ENCODE data around the gene OR10C1. TPM values are rescaled to one million over a fixed set of nuclear protein-coding genes. Genes with fewer than 3 reads are reported as not detected.

The OR10C1 gene
- total RNA-seq, 4 donors from 2014 or later = not detected

- TF ChIP-seq, protein P1, sequence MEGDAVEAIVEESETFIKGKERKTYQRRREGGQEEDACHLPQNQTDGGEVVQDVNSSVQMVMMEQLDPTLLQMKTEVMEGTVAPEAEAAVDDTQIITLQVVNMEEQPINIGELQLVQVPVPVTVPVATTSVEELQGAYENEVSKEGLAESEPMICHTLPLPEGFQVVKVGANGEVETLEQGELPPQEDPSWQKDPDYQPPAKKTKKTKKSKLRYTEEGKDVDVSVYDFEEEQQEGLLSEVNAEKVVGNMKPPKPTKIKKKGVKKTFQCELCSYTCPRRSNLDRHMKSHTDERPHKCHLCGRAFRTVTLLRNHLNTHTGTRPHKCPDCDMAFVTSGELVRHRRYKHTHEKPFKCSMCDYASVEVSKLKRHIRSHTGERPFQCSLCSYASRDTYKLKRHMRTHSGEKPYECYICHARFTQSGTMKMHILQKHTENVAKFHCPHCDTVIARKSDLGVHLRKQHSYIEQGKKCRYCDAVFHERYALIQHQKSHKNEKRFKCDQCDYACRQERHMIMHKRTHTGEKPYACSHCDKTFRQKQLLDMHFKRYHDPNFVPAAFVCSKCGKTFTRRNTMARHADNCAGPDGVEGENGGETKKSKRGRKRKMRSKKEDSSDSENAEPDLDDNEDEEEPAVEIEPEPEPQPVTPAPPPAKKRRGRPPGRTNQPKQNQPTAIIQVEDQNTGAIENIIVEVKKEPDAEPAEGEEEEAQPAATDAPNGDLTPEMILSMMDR (IDR thresholded peaks at IDR 0.05) = no peak
- ATAC-seq (ENCODE audit: low FRiP score) (no peak), DNase-seq (ENCODE audit: low spot score) (no peak)
Observed at GRCh38 chr6:29456971-29457370, 17.9 kb downstream of the OR10C1 start, which contains the start of the genes OR11A1 and OR2H1. Gene OR11A1 (minus strand): TSS chr6:29457071. CDS start chr6:29427641, 29,430 bp downstream. Gene OR2H1 (plus strand): TSS chr6:29457155. CDS start chr6:29461770, 4,615 bp downstream.

DNA sequence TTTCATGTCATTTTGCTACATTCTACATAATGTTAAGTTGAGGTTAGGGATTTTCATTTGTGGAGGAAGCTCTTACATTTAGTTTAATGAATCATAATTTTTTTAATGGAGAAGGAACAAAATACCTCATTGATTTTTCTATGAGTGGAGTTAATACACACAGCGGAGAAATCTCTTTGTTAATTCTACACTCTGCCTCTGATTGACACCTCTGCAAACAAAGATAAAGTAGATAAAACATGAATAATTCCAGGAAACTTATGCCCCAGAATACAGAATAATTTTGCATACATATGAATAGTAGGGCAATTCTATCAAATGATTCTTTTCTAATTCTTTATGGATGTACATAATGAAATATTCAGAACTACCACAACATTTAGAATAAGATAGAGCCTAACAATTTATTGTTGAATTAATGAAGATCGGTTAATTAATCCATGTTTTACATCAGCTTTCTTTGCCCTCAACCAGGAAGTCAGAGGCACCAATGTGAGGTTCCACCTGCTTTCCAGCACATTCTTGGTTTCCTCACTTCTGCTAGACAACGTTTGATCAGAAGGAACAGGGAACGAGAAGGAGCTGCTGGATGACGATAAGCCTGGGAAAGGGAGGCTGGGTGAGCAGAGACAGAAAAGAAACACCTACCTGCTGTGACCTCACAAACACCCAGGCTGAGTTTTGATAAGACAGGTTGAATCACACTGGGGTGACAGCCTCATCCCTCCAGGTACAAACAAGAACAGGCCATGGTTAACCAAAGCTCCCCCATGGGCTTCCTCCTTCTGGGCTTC lies 22.1 kb downstream of the OR10C1 start:
- TF ChIP-seq, protein P1 (IDR thresholded peaks at IDR 0.05) = no peak
- ATAC-seq (ENCODE audit: low FRiP score) (no peak), DNase-seq (ENCODE audit: low spot score) (no peak)

GRCh38 chr6:29462022-29462421 lies 22.9 kb downstream of the OR10C1 start:
- TF ChIP-seq, protein P1 (IDR thresholded peaks at IDR 0.05) = no peak
- no peak for ATAC-seq (ENCODE audit: low FRiP score)
- no peak for DNase-seq (ENCODE audit: low spot score)

DNA sequence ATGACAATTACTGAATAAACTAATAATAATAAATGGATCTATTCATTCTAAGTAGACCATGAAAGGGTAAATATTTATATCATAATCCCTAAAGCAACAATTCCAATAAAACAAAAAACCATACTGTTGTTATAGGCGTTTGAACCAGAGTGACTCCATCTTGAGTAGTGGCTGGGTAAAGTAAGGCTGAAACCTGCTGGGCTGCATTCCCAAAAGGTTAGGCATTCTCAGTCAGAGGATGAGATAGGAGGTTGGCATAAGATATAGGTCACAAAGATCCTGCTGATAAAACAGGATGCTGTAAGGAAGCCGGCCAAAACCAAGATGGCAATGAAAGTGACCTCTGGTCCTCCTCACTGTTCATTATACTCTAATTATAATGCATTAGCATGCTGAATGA lies 26.2 kb downstream of the OR10C1 start:
- TF ChIP-seq, protein P1 (IDR thresholded peaks at IDR 0.05) = no peak
- DNase-seq (ENCODE audit: low spot score) = no peak
- ATAC-seq (ENCODE audit: low FRiP score) = no peak

GRCh38 chr6:29465801-29466200 lies 26.7 kb downstream of the OR10C1 start:
- no peak for ATAC-seq (ENCODE audit: low FRiP score)
- DNase-seq (ENCODE audit: low spot score) = no peak
- TF ChIP-seq, protein P1 (IDR thresholded peaks at IDR 0.05) = no peak

DNA sequence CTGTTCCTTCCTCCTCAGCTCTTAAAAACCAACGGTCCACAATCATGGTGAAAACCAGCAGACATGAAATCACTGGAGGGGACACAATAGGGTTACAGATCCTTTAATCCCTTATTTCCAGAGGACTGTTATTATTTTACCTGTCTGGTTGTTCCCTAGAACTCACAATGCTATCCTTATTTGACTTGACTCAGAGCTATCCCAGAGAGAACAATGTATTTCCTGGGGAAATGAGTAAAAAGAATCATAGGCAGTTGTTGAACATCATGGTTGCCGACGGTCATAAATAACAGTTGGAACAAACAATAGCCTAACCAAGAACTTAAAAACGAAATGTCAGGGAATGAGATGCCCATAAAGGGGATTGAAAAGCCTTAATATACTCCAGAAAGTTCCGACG lies 27.1 kb downstream of the OR10C1 start:
- DNase-seq (ENCODE audit: low spot score) (no peak), ATAC-seq (ENCODE audit: low FRiP score) (no peak)

More for the DNA sequence above, 27.1 kb downstream of the OR10C1 start:
- TF ChIP-seq, protein P1 (IDR thresholded peaks at IDR 0.05) = no peak
